ENCODE data around the gene GLDN.

DNA sequence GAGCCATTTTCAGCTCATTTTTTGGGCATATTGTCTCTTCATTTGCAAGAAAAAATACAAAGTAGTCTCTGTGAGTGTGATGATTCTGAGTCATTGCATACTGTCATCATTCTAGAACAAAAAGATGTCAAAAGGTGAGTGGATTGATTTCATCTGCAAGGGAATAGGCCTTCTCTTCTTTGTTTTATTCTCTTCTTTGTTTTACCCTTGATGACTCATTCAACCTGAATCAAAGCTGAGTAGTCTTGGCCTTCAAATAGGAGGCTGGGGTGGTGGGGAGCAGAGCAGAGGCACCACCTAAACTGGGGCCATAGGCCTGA lies 28.4 kb upstream of the GLDN start:
- TF ChIP-seq TAF1 (IDR thresholded peaks at IDR 0.05; ENCODE audit: borderline replicate concordance, low read depth, low read length) (no peak), POLR2A (IDR thresholded peaks at IDR 0.05; ENCODE audit: low read depth, low read length) (no peak), POLR2AphosphoS5 (IDR thresholded peaks at IDR 0.05; ENCODE audit: low read depth, low read length) (no peak)
